ENCODE data around the gene CRIP1. TPM values are rescaled to one million over a fixed set of nuclear protein-coding genes. Genes with fewer than 3 reads are reported as not detected.

Gene CRIP1
- total and polyA plus RNA-seq, 10 of the 15 experiments (the other 5 are each of a cell fraction or from before 2014, with no cell fraction given) = 66.8 to 259 (median 154) TPM

DNA sequence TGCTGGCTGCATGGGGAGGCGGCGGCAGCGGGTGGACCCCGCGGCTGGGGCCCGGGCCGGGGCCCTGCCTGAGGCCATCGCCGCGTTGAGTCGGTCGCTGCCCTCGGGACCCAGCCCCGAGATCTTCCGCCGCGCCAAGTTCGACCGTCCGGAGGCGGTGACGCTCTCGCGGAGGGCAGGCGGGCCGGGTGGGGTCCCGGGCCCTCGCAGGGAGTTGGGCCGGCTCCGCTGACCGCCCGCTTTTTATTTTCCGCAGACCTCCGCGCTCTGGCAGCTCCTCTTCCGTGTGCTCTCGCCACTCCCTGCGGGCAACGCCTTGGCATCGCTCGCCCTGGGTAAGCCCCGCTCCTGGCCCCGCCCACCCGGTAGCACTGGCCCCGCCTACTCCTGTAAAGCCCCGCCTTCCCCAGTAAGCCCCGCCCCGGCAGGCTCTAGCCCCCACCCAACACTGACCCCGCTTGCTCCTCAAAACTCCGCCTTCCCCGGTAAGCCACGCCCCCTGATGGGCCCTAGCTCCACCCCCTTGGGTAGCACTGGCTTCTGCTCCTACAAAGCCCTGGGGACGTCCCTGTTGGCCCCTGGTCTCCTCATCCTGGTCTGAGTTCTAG, 4.8 kb downstream of the CRIP1 start (continued):
- TF ChIP-seq, protein P1, sequence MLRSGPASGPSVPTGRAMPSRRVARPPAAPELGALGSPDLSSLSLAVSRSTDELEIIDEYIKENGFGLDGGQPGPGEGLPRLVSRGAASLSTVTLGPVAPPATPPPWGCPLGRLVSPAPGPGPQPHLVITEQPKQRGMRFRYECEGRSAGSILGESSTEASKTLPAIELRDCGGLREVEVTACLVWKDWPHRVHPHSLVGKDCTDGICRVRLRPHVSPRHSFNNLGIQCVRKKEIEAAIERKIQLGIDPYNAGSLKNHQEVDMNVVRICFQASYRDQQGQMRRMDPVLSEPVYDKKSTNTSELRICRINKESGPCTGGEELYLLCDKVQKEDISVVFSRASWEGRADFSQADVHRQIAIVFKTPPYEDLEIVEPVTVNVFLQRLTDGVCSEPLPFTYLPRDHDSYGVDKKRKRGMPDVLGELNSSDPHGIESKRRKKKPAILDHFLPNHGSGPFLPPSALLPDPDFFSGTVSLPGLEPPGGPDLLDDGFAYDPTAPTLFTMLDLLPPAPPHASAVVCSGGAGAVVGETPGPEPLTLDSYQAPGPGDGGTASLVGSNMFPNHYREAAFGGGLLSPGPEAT (IDR thresholded peaks at IDR 0.05; ENCODE audit: low read depth) = no peak
- TF ChIP-seq TCF12 (IDR thresholded peaks at IDR 0.05; ENCODE audit: low read depth, low read length) (no peak), POLR2A (IDR thresholded peaks at IDR 0.05; ENCODE audit: low read depth, low read length) (no peak; the same call in 1 of the 2 replicates), NR2C2 (IDR thresholded peaks at IDR 0.05; ENCODE audit: borderline replicate concordance, control insufficient read depth, insufficient read length, low read depth) (no peak), MYB (IDR thresholded peaks at IDR 0.05; ENCODE audit: borderline replicate concordance, low read depth, low read length) (no peak), PRDM15 (CRISPR knock-in tag; IDR thresholded peaks at IDR 0.05) (no peak), BMI1 (IDR thresholded peaks at IDR 0.05; ENCODE audit: borderline replicate concordance) (no peak), GATAD2B (conservative IDR thresholded peaks at IDR 0.05; ENCODE audit: low read depth) (peak; percentile 87; the same call in 1 of the 2 replicates), E2F8 (IDR thresholded peaks at IDR 0.05; ENCODE audit: low read depth, partially characterized antibody) (no peak), LARP7 (IDR thresholded peaks at IDR 0.05) (peak; percentile 99), RFX5 (IDR thresholded peaks at IDR 0.05; ENCODE audit: low read depth, low read length) (no peak), CHD2 (IDR thresholded peaks at IDR 0.05; ENCODE audit: borderline replicate concordance, low read depth, low read length) (no peak), MYC (IDR thresholded peaks at IDR 0.05; ENCODE audit: insufficient read depth, insufficient read length, insufficient replicate concordance, low read length, severe bottlenecking) (no peak), YY1 (IDR thresholded peaks at IDR 0.05; ENCODE audit: low read depth, low read length) (no peak), IKZF1 (conservative IDR thresholded peaks at IDR 0.05) (no peak), EGR1 (IDR thresholded peaks at IDR 0.05; ENCODE audit: borderline replicate concordance in 1 of 2, low read depth in 2 of 2, low read length in 2 of 2) (no peak), POU2F2 (IDR thresholded peaks at IDR 0.05; ENCODE audit: borderline replicate concordance, low read depth, low read length) (no peak), IRF4 (IDR thresholded peaks at IDR 0.05; ENCODE audit: low read depth, low read length) (no peak), KLF5 (IDR thresholded peaks at IDR 0.05; ENCODE audit: partially characterized antibody) (peak; percentile 1), TAF1 (IDR thresholded peaks at IDR 0.05; ENCODE audit: borderline replicate concordance, low read depth, low read length) (no peak), NBN (IDR thresholded peaks at IDR 0.05) (no peak), SREBF2 (IDR thresholded peaks at IDR 0.05; ENCODE audit: low read length) (no peak), USF1 (IDR thresholded peaks at IDR 0.05; ENCODE audit: borderline replicate concordance, extremely low read length, insufficient read depth, low read depth, low read length) (no peak)

Measured in GM12878 (cell line).